Measurements from ENCODE around the gene FNBP1.

DNA sequence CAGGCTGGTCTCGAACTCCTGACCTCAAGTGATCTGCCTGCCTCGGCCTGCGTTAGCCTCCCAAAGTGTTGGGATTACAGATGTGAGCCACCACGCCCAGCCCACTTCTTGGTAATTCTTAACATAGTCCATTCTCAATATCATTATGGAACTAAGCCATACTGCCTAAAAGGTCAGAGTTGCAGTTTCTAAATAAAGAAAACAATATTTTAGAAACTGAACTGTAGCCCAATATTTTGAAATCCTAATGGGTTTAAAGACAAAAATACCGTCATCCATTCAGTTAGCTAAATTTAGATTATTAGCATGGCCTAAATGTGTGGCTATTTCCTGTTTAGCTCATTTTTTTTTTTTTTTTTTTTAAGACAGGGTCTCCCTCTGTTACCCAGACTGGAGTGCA is 108.2 kb downstream of the FNBP1 start:
- TF ChIP-seq EZH2phosphoT487 (IDR thresholded peaks at IDR 0.05; ENCODE audit: insufficient read depth, low read depth) (no peak), EZH2 (IDR thresholded peaks at IDR 0.05; ENCODE audit: insufficient read depth, poor library complexity, severe bottlenecking) (no peak)

Measured in GM23248 (cell line).